Prostate gland (tissue), 2 donors: ENCODE data around the gene UMODL1.

Experiments used
- POLR2A ChIP-seq: fragments of 450-650 bp; IDR thresholded peaks from one replicate; pipeline ENCODE4 v1.6.1; 2016; ENCODE audit warnings: antibody characterized with exemption, mild to moderate bottlenecking
- TF ChIP-seq, protein P1 (sequence below), 4 experiments: fragments of 200-600 bp in 2 of 4; fragments of 450-650 bp in 2 of 4; sonication (generic) in 2 of 4; IDR thresholded peaks; 1 replicate in 3 of 4; 2 replicates in 1 of 4; pipeline ENCODE4 v1.5.1; 2016 to 2019; ENCODE audit warnings: antibody characterized with exemption in 4 of 4, mild to moderate bottlenecking in 2 of 4, moderate library complexity in 2 of 4

DNA sequence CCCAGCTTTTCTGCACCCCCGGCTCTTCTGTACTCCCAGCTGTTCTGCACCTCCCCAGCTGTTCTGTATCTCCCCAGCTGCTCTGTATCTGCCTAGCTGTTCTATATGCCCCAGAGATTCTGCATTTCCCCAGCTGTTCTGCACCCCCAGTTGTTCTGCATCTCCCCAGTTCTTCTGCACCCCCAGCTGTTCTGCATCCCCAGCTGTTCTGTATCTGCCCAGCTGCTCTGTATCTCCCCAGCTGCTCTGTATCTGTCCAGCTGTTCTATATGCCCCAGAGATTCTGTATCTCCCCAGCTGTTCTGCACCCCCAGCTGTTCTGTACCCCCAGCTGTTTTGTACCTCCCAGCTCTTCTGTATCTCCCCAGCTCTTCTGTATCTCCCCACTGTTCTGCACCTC, 41.1 kb downstream of the UMODL1 start:
- TF ChIP-seq, protein P1, sequence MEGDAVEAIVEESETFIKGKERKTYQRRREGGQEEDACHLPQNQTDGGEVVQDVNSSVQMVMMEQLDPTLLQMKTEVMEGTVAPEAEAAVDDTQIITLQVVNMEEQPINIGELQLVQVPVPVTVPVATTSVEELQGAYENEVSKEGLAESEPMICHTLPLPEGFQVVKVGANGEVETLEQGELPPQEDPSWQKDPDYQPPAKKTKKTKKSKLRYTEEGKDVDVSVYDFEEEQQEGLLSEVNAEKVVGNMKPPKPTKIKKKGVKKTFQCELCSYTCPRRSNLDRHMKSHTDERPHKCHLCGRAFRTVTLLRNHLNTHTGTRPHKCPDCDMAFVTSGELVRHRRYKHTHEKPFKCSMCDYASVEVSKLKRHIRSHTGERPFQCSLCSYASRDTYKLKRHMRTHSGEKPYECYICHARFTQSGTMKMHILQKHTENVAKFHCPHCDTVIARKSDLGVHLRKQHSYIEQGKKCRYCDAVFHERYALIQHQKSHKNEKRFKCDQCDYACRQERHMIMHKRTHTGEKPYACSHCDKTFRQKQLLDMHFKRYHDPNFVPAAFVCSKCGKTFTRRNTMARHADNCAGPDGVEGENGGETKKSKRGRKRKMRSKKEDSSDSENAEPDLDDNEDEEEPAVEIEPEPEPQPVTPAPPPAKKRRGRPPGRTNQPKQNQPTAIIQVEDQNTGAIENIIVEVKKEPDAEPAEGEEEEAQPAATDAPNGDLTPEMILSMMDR (IDR thresholded peaks at IDR 0.05), result no peak
- TF ChIP-seq POLR2A, result no peak
